GM12878 (cell line): Measurements from ENCODE around the gene CHRNE. TPM values are rescaled to one million over a fixed set of nuclear protein-coding genes. Genes with fewer than 3 reads are reported as not detected.

Experiments
- BCL11A ChIP-seq: IDR thresholded peaks from 2 replicates; pipeline ENCODE4 v1.6.1; 2011; ENCODE audit warnings: low read depth, low read length
- GATAD2B ChIP-seq: fragments of 450-650 bp; conservative IDR thresholded peaks from 2 replicates; pipeline ENCODE4 v1.6.1; 2017; ENCODE audit warnings: low read depth, mild to moderate bottlenecking, moderate library complexity
- IRF4 ChIP-seq: IDR thresholded peaks from 2 replicates; pipeline ENCODE4 v1.6.1; 2011; ENCODE audit warnings: low read depth, low read length
- KDM1A ChIP-seq: fragments of 200-600 bp; sonication (generic); IDR thresholded peaks from 2 replicates; pipeline ENCODE4 v1.6.1; 2016; ENCODE audit warnings: borderline replicate concordance
- MEF2B ChIP-seq: fragments of 450-650 bp; IDR thresholded peaks from 2 replicates; pipeline ENCODE4 v1.6.1; 2018; ENCODE audit warnings: mild to moderate bottlenecking, moderate library complexity; ENCODE audit not compliant: partially characterized antibody, poor library complexity, severe bottlenecking
- SMAD1 ChIP-seq: fragments of 450-650 bp; IDR thresholded peaks from 2 replicates; pipeline ENCODE4 v1.6.1; 2018; ENCODE audit warnings: mild to moderate bottlenecking, low read depth; ENCODE audit not compliant: partially characterized antibody
- polyA plus RNA-seq, 11 experiments: library from polyadenylated mRNA; depleted of rRNA in 4 of 11; unstranded in 6 of 11; stranded (reverse) in 5 of 11; fragments of >200 nt; fragmentation: Nextera tagmentation in 4 of 11; fragmentation: Illumina TruSeq in 1 of 11; extraction: Ambion mirVana in 4 of 11; extraction: Trizol in 1 of 11; gene quantifications; 1 replicate in 1 of 11; 2 replicates in 10 of 11; pipeline versions ENCODE4 v1.2.1 to v1.2.3, GENCODE V29; 2011 to 2016; ENCODE audit warnings: inconsistent platforms in 2 of 11, missing spikeins in 2 of 11, low read depth in 1 of 11
- total RNA-seq, 4 experiments: library from RNA; depleted of rRNA in 3 of 4; stranded (reverse); fragments of >200 nt in 3 of 4; fragmentation: Illumina TruSeq in 1 of 4; extraction: Trizol in 1 of 4; gene quantifications; 2 replicates each; pipeline versions ENCODE4 v1.2.1 to v1.2.3, GENCODE V29; 2013 to 2021
- TF ChIP-seq, protein P1 (sequence below): fragments of 450-650 bp; formaldehyde crosslinking; IDR thresholded peaks from 2 replicates; pipeline ENCODE4 v1.4.0; 2022; ENCODE audit warnings: mild to moderate bottlenecking, moderate library complexity
- TF ChIP-seq, protein P2 (sequence below): fragments of 450-650 bp; IDR thresholded peaks from 2 replicates; pipeline ENCODE4 v1.6.1; 2016; ENCODE audit warnings: mild to moderate bottlenecking, moderate library complexity, borderline replicate concordance
- TF ChIP-seq, protein P3 (sequence below): IDR thresholded peaks from 2 replicates; pipeline ENCODE4 v1.6.1; 2011; ENCODE audit warnings: borderline replicate concordance, low read depth, mild to moderate bottlenecking, moderate library complexity, low read length; ENCODE audit not compliant: insufficient read depth, poor library complexity, severe bottlenecking
- TF ChIP-seq, protein P4 (sequence below): IDR thresholded peaks from 2 replicates; pipeline ENCODE4 v1.6.1; 2012; ENCODE audit warnings: mild to moderate bottlenecking, low read depth, low read length
- TF ChIP-seq, protein P5 (sequence below): fragments of 450-650 bp; formaldehyde crosslinking; IDR thresholded peaks from 2 replicates; pipeline ENCODE4 v1.5.0; 2022; ENCODE audit warnings: mild to moderate bottlenecking, missing genetic modification characterization

CHRNE gene
- total and polyA plus RNA-seq, 10 of the 15 experiments (the other 5 are each of a cell fraction or from before 2014, with no cell fraction given), result 0.05 to 0.11 (median 0.08) TPM; not detected in 6

DNA sequence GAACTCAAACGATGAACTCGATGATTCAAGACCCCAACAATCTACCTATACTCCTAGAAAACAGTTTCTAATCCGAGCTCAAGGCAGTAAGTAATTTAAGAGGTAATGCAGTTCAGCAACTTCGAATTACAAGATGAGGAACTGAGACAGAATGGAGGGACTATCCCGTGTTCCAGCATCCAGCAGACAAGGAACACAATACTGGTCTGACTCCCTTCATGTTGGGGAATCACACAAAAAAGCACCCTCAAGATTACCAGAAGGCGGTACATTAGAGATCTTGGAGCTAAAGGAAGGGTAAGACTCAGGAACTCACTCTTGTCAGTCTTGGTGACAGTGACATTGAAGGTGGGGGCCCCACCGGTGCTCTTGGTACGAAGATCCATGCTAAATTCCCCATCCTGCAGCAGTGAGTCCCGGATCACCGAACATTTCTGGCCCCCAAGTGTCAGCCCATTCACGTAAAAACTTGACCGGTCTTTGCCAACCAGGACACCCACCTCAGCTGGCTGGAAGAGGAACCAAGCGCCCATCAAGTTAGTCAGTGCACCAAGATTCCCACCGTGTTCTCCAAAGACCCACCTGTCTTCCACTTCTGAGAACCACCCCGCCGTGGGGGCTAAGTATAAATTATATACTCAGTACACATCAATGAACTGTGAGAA, 43.5 kb upstream of the CHRNE start (continued):
- no peak for TF ChIP-seq SMAD1
- TF ChIP-seq, protein P1, sequence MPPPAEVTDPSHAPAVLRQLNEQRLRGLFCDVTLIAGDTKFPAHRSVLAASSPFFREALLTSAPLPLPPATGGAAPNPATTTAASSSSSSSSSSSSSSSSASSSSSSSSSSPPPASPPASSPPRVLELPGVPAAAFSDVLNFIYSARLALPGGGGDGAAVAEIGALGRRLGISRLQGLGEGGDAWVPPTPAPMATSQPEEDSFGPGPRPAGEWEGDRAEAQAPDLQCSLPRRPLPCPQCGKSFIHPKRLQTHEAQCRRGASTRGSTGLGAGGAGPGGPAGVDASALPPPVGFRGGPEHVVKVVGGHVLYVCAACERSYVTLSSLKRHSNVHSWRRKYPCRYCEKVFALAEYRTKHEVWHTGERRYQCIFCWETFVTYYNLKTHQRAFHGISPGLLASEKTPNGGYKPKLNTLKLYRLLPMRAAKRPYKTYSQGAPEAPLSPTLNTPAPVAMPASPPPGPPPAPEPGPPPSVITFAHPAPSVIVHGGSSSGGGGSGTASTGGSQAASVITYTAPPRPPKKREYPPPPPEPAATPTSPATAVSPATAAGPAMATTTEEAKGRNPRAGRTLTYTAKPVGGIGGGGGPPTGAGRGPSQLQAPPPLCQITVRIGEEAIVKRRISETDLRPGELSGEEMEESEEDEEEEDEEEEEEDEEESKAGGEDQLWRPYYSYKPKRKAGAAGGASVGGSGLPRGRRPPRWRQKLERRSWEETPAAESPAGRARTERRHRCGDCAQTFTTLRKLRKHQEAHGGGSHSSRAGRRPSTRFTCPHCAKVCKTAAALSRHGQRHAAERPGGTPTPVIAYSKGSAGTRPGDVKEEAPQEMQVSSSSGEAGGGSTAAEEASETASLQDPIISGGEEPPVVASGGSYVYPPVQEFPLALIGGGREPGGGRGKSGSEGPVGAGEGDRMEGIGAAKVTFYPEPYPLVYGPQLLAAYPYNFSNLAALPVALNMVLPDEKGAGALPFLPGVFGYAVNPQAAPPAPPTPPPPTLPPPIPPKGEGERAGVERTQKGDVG (CRISPR knock-in tag), result no peak
- TF ChIP-seq, protein P2, sequence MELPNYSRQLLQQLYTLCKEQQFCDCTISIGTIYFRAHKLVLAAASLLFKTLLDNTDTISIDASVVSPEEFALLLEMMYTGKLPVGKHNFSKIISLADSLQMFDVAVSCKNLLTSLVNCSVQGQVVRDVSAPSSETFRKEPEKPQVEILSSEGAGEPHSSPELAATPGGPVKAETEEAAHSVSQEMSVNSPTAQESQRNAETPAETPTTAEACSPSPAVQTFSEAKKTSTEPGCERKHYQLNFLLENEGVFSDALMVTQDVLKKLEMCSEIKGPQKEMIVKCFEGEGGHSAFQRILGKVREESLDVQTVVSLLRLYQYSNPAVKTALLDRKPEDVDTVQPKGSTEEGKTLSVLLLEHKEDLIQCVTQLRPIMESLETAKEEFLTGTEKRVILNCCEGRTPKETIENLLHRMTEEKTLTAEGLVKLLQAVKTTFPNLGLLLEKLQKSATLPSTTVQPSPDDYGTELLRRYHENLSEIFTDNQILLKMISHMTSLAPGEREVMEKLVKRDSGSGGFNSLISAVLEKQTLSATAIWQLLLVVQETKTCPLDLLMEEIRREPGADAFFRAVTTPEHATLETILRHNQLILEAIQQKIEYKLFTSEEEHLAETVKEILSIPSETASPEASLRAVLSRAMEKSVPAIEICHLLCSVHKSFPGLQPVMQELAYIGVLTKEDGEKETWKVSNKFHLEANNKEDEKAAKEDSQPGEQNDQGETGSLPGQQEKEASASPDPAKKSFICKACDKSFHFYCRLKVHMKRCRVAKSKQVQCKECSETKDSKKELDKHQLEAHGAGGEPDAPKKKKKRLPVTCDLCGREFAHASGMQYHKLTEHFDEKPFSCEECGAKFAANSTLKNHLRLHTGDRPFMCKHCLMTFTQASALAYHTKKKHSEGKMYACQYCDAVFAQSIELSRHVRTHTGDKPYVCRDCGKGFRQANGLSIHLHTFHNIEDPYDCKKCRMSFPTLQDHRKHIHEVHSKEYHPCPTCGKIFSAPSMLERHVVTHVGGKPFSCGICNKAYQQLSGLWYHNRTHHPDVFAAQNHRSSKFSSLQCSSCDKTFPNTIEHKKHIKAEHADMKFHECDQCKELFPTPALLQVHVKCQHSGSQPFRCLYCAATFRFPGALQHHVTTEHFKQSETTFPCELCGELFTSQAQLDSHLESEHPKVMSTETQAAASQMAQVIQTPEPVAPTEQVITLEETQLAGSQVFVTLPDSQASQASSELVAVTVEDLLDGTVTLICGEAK, result no peak
- TF ChIP-seq, protein P3, sequence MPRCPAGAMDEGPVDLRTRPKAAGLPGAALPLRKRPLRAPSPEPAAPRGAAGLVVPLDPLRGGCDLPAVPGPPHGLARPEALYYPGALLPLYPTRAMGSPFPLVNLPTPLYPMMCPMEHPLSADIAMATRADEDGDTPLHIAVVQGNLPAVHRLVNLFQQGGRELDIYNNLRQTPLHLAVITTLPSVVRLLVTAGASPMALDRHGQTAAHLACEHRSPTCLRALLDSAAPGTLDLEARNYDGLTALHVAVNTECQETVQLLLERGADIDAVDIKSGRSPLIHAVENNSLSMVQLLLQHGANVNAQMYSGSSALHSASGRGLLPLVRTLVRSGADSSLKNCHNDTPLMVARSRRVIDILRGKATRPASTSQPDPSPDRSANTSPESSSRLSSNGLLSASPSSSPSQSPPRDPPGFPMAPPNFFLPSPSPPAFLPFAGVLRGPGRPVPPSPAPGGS, result peak; percentile 56
- no peak for TF ChIP-seq KDM1A
- no peak for TF ChIP-seq MEF2B
- TF ChIP-seq, protein P4, sequence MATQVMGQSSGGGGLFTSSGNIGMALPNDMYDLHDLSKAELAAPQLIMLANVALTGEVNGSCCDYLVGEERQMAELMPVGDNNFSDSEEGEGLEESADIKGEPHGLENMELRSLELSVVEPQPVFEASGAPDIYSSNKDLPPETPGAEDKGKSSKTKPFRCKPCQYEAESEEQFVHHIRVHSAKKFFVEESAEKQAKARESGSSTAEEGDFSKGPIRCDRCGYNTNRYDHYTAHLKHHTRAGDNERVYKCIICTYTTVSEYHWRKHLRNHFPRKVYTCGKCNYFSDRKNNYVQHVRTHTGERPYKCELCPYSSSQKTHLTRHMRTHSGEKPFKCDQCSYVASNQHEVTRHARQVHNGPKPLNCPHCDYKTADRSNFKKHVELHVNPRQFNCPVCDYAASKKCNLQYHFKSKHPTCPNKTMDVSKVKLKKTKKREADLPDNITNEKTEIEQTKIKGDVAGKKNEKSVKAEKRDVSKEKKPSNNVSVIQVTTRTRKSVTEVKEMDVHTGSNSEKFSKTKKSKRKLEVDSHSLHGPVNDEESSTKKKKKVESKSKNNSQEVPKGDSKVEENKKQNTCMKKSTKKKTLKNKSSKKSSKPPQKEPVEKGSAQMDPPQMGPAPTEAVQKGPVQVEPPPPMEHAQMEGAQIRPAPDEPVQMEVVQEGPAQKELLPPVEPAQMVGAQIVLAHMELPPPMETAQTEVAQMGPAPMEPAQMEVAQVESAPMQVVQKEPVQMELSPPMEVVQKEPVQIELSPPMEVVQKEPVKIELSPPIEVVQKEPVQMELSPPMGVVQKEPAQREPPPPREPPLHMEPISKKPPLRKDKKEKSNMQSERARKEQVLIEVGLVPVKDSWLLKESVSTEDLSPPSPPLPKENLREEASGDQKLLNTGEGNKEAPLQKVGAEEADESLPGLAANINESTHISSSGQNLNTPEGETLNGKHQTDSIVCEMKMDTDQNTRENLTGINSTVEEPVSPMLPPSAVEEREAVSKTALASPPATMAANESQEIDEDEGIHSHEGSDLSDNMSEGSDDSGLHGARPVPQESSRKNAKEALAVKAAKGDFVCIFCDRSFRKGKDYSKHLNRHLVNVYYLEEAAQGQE, result no peak
- TF ChIP-seq BCL11A, result no peak
- TF ChIP-seq GATAD2B, result no peak
- TF ChIP-seq IRF4, result peak; percentile 71
- TF ChIP-seq, protein P5, sequence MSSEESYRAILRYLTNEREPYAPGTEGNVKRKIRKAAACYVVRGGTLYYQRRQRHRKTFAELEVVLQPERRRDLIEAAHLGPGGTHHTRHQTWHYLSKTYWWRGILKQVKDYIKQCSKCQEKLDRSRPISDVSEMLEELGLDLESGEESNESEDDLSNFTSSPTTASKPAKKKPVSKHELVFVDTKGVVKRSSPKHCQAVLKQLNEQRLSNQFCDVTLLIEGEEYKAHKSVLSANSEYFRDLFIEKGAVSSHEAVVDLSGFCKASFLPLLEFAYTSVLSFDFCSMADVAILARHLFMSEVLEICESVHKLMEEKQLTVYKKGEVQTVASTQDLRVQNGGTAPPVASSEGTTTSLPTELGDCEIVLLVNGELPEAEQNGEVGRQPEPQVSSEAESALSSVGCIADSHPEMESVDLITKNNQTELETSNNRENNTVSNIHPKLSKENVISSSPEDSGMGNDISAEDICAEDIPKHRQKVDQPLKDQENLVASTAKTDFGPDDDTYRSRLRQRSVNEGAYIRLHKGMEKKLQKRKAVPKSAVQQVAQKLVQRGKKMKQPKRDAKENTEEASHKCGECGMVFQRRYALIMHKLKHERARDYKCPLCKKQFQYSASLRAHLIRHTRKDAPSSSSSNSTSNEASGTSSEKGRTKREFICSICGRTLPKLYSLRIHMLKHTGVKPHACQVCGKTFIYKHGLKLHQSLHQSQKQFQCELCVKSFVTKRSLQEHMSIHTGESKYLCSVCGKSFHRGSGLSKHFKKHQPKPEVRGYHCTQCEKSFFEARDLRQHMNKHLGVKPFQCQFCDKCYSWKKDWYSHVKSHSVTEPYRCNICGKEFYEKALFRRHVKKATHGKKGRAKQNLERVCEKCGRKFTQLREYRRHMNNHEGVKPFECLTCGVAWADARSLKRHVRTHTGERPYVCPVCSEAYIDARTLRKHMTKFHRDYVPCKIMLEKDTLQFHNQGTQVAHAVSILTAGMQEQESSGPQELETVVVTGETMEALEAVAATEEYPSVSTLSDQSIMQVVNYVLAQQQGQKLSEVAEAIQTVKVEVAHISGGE (CRISPR knock-in tag), result 0 out of 2 replicates have a peak, but pooled peaks have one; percentile 16
